ENCODE measurements around the gene RCAN2.
"Not testable (repeated sequence)": the region's sequence is repeated elsewhere in the genome, so short reads cannot be mapped to it uniquely, and the experiment has no call there.

The RCAN2 gene

GRCh38 chr6:46332448-46332847 lies 158.8 kb downstream of the RCAN2 start:
- DNase-seq (ENCODE audit: low read depth), result not testable (repeated sequence)

DNA sequence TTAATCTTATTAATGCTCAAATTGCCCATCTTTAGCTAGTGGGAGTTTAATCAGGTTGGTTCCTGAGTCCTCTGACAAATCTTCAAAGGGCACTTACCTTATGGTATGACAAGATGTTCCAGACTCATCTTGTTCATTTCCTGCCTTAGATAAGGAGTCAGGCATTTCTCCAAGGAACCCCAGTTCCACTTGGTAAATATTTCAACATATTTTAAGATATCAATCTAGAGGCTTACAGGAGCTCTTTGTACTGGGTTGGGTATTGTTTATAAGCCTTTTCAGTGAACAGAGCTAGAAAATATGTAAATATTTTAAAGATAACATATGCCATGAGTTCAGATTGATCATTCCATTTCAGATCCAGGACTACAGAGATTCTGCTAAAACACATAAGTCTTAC lies 159.8 kb downstream of the RCAN2 start:
- peak; percentile 91 for DNase-seq (ENCODE audit: low read depth)

- DNase-seq (ENCODE audit: low read depth), result peak; percentile 74
These were observed 161.7 kb downstream of the RCAN2 start for GRCh38 chr6:46329568-46329967.

DNA sequence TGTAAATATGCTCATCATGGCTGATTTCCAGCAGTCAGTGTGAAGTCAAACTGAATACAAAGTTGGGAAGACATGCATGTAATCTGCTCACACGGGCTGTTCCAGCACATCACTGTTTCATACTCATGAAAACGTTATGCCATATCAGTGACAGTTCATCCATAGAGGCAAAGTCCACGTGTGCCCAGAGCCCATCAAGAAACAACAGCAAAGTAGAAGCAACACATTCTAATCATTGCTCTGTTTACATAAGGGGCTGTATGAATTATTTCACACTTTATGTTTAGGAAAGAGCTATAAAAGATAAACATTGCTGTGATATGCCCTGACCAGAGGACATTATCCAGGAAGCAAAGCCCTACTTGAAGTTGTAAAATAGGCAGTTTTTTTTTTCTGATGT lies 163.5 kb downstream of the RCAN2 start:
- DNase-seq (ENCODE audit: low read depth), result no peak

GRCh38 chr6:46325561-46326530 lies 165.4 kb downstream of the RCAN2 start:
- peak; percentile 82 for DNase-seq (ENCODE audit: low read depth)

- no peak for DNase-seq (ENCODE audit: low read depth)
These were observed 166.5 kb downstream of the RCAN2 start for GRCh38 chr6:46324706-46325105.

DNA sequence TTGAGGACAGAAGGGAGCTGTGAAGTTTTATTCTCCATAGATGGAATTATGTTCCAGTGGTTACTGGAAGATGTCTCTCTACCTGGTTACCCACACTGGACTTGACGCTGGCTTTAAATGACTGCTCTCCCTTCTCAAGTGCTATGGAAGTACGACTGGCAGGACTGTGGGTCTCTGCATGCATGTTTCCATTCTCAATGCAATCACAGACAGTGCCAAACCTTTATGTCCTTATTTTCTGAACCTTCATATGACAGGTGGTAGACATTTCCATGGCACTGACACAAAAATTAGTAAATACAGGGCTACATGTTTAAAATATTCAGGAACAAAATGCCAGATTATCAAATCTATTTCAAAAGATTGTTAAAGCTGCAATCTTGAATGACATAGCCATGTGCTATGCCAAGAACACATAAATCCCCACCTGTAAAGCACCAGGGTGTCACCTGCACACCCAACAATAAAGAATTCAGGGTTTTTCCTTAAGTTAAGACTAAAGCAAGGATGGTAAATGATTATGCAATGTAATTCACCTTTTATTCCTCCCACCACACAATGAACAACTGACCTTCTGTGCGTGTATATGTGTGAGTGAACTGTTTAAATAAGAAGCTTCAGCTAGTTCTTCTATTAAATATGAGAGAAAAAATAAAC lies 167.2 kb downstream of the RCAN2 start:
- no peak for DNase-seq (ENCODE audit: low read depth)

DNA sequence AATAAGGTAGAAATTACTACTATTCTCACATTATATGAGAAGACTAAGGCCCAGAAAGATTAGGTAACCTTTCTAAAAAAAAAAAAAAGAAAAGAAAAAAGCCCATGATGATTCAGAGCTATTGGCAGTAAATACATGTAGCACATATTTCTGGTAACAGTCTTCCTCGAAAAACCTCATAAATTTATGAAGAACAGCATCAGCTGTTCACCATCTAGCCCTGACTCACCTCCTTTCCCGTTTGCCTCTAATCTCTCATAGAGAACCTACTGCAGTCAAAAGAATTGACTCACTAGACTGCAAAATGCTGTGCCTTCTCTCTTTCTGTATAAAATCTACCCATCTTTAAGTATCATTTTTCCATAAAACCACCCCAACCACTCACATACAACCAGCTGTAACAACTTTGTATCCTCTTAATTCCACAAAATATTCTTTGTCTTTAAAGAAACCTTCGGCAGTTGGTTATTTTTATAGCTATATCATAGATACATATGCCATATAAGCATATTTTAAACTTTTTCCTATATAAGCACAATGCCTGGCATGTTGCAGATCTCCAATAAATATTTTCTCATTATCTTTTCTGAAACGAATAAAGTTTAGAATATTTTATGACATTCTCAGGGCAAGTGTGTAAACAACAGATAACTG lies 167.8 kb downstream of the RCAN2 start:
- DNase-seq (ENCODE audit: low read depth), result peak; percentile 97

GRCh38 chr6:46320505-46320904 lies 170.7 kb downstream of the RCAN2 start:
- DNase-seq (ENCODE audit: low read depth), result peak; percentile 87

GRCh38 chr6:46315589-46315988 lies 175.7 kb downstream of the RCAN2 start:
- no peak for DNase-seq (ENCODE audit: low read depth)

DNA sequence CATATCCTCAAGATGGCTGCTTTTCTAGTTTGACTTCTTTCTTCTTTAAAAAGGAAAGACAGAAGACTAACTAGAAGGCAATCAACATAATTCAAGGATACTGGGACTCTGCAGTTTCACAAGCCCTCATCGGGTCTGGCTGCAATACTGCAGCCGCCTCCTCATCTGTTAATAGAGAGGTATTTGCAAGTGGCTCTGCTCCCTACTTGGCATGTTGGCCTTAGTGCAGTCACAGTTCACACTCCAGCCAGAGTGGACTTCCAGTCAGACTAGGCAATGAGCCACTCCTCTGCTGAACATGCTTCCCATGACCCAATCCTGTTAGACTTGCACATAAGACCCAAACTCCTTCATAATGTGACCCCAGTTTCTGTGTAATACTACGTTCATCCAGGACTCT lies 178.6 kb downstream of the RCAN2 start:
- DNase-seq (ENCODE audit: low read depth), result no peak

- DNase-seq (ENCODE audit: low read depth), result no peak
These were observed 181.1 kb downstream of the RCAN2 start for GRCh38 chr6:46310196-46310595.

- DNase-seq (ENCODE audit: low read depth), result no peak
These were observed 184.8 kb downstream of the RCAN2 start for GRCh38 chr6:46306431-46306830.

DNA sequence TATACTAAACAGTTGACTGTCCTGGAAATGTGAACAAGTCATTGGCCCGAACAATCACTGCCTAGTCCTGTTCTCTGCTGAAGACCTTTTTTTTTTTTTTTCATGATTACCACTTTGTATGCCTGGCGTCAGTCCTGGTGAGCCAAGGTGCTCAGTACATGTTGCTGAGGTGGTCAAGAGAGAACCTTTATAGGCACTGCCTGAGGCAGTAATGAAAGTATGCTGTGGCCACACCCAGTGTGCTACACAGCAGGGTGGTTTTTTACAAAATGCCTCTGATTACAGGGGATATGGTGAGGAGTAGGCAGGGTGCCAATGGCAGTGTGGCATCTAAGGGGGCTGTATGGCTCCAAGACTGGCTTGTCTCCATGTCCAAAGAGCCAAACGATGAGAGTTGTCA lies 185.4 kb downstream of the RCAN2 start:
- no peak for DNase-seq (ENCODE audit: low read depth)

- no peak for DNase-seq (ENCODE audit: low read depth)
These were observed 186.0 kb downstream of the RCAN2 start for GRCh38 chr6:46305236-46305635.

DNA sequence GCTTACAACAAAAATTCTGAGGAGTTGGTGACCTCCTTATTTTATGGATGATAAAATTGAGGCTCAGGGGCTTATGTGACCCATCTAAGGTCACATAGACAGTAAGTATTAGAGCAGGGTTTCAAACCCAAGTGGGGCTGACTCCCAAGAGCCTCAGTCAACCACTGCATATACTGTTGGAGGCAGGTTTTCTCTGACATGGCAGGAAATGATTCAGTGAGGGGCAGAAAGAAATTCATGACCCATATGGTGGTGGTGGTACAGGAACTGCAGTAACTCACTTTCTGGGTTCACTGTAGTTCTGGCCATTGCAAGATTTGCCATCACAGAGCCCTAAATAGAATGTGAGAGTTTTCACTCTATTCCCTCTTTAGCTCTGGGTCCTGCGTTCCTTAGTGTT lies 188.4 kb downstream of the RCAN2 start:
- DNase-seq (ENCODE audit: low read depth), result no peak

GRCh38 chr6:46302176-46302575 lies 189.1 kb downstream of the RCAN2 start:
- no peak for DNase-seq (ENCODE audit: low read depth)

GRCh38 chr6:46299253-46299652 lies 192.0 kb downstream of the RCAN2 start:
- peak; percentile 58 for DNase-seq (ENCODE audit: low read depth)

DNA sequence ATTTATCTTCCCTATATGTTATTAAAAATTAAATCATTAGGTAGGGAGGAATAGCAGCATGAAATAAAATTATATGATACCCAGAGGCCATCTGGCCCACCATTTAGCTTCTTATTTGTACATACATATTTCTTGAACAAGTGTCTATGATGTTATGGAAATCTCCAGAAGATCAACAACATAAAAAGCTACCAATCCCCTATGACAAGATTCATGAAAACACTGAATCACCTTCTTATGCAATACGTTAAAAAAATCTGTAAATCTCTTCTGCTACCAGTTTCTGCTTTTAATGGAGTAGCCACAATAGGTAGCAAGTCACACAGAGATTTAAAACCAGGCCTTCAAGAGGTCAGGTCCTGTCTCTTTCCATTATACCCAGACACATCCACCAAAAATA lies 194.7 kb downstream of the RCAN2 start:
- DNase-seq (ENCODE audit: low read depth), result peak; percentile 66

DNA sequence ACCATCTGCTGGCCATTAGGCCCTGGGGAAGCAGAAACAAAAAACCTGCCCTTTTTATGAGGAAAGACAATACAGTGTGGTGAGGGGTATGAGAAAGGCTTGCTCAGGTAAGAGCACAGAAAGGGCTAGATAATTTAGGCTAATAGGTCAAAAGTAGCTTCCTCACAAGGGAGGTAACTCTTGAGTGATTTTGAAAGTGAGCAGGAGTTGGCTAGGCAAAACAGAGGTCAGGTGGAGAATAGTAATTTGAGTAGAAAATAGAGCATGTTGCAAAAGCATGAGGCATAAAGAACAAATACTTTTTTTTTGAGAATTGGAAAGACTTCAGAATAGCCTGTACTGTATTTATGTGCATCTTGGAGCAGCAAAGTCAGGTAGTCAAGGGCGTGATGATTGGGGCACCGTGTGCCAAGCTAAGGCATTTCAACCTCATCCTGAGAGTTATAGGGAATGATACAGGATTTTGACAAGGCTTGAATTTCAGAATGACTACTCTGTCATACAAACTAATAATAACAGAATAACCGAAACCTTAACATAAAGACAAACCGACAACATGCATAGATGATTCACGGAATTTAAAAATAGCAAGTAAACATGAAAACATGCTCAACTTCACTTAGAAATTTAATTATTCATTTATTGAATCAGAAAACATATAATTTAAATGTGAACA lies 197.5 kb downstream of the RCAN2 start:
- DNase-seq (ENCODE audit: low read depth), result no peak

DNA sequence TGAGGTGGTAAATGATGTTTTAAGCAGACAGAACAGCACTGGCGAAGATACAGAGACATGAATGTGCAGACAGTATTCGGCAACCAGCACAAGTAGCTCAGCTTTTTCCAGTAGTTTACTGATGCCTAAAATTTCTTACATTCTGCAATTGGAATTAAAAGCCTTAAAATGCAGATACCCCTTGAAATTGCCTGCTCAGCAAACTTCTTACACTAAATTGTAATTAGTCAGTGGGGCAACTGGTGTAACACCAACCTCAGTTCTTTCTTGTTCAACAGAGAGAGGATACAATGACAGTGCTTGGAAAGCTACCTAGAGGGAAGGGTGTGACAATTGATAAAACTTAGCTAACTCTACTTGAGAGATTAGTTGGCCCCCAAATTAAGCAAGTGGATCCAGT lies 199.4 kb downstream of the RCAN2 start:
- DNase-seq (ENCODE audit: low read depth), result no peak

DNA sequence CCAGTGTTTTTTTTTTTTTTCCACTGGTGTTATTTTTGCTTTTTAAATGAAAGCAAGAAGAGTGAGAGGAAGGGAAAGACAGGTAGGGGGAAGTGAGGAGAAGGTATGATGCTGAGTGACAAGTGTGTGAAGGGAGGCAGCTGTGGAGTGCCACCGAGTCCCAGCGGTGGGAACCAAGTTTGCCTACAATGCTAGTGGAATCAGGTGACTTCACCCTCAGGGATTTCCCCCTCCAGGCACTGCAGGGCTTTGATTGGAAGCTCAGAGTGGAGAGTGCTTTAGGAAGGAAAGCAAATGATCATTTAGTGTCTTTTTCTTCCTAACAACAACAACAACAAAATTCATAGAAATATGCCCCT lies 200.0 kb downstream of the RCAN2 start:
- DNase-seq (ENCODE audit: low read depth), result no peak

Measured in amniotic epithelial cell (primary cell).